OCI-LY7 (cell line): ENCODE measurements around the gene MEGF6. TPM values are rescaled to one million over a fixed set of nuclear protein-coding genes. Genes with fewer than 3 reads are reported as not detected.
"Not testable (repeated sequence)": the region's sequence is repeated elsewhere in the genome, so short reads cannot be mapped to it uniquely, and the experiment has no call there.

ENCODE experiments used
- BruUV-seq: library from RNA; stranded (reverse); fragments of 400-500 nt; replicated peaks from 2 replicates; lab custom pipeline; 2021; lab: Mats Ljungman, UMichigan
- CTCF ChIA-PET: fragments of 300-600 bp; sonication (Branson Sonifier 250); formaldehyde crosslinking; loops from one replicate; lab custom pipeline; 2022; ENCODE audit warnings: antibody characterized with exemption; ENCODE audit not compliant: unreplicated experiment; lab: Charles Lee
- POLR2A ChIA-PET: fragments of 300-600 bp; sonication (Branson Sonifier 250); formaldehyde crosslinking; loops from one replicate; lab custom pipeline; 2022; ENCODE audit warnings: antibody characterized with exemption; lab: Charles Lee
- DNase-seq: peaks from one replicate; pipeline ENCODE4 v3.0.0-alpha.2; 2015; ENCODE audit warnings: low spot score
- H2AFZ ChIP-seq: fragments of 200-600 bp; sonication (generic), shearing (Covaris generic); 2 replicates; pipeline ENCODE4 v1.6.1; 2014; ENCODE audit warnings: mild to moderate bottlenecking, antibody characterized with exemption, low read length, moderate library complexity
- H3K27ac ChIP-seq: fragments of 200-600 bp; sonication (generic); 2 replicates; pipeline ENCODE4 v1.5.1; 2014; ENCODE audit warnings: mixed run types, low read depth, mild to moderate bottlenecking, moderate library complexity, low read length, inconsistent platforms; ENCODE audit not compliant: poor library complexity, severe bottlenecking
- H3K36me3 ChIP-seq: fragments of 200-600 bp; sonication (generic); 2 replicates; pipeline ENCODE4 v1.6.1; 2014; ENCODE audit warnings: mild to moderate bottlenecking, antibody characterized with exemption, low read length, moderate library complexity, mixed read lengths; ENCODE audit not compliant: insufficient read depth
- H3K4me1 ChIP-seq: fragments of 200-600 bp; sonication (generic); 2 replicates; pipeline ENCODE4 v1.5.1; 2014; ENCODE audit warnings: mild to moderate bottlenecking, low read length; ENCODE audit not compliant: insufficient read depth, poor library complexity, severe bottlenecking
- H3K4me2 ChIP-seq: fragments of 200-600 bp; sonication (generic); 2 replicates; pipeline ENCODE4 v1.6.1; 2014; ENCODE audit warnings: mild to moderate bottlenecking, low read length
- H3K4me3 ChIP-seq: fragments of 200-600 bp; sonication (generic); 2 replicates; pipeline ENCODE4 v1.5.1; 2014; ENCODE audit warnings: mild to moderate bottlenecking, low read depth, low read length; ENCODE audit not compliant: poor library complexity, severe bottlenecking
- H3K79me2 ChIP-seq: fragments of 200-600 bp; sonication (generic); 2 replicates; pipeline ENCODE4 v1.6.1; 2016; ENCODE audit warnings: low read depth, mild to moderate bottlenecking, low read length, moderate library complexity, mixed read lengths; ENCODE audit not compliant: insufficient read depth
- H3K9me2 ChIP-seq: fragments of 200-600 bp; sonication (generic); 2 replicates; pipeline ENCODE4 v1.6.1; 2016; ENCODE audit warnings: mild to moderate bottlenecking, low read length, mixed read lengths; ENCODE audit not compliant: insufficient read depth
- H3K9me3 ChIP-seq: fragments of 200-600 bp; sonication (generic); 2 replicates; pipeline ENCODE4 v1.6.1; 2014; ENCODE audit warnings: mild to moderate bottlenecking, mixed run types, low read length, mixed read lengths
- H4K20me1 ChIP-seq: fragments of 200-600 bp; sonication (generic); 2 replicates; pipeline ENCODE4 v1.6.1; 2014; ENCODE audit warnings: mild to moderate bottlenecking, antibody characterized with exemption, low read length, moderate library complexity, mixed read lengths; ENCODE audit not compliant: insufficient read depth
- EZH2phosphoT487 ChIP-seq: fragments of 200-600 bp; sonication (generic); IDR thresholded peaks from 2 replicates; pipeline ENCODE4 v1.6.1; 2018; ENCODE audit warnings: low read depth, borderline replicate concordance, mild to moderate bottlenecking, mixed run types, antibody characterized with exemption, low read length, moderate library complexity, mixed read lengths
- intact Hi-C: fragments of 100-400 bp; cut with micrococcal nuclease; formaldehyde crosslinking; loops from one replicate; pipeline ENCODE4 v1.10.0; 2022; ENCODE audit not compliant: unreplicated experiment
- total RNA-seq, 2 experiments: library from RNA; depleted of rRNA in 1 of 2; stranded (reverse); fragments of >200 nt in 1 of 2; shearing (Covaris generic) in 1 of 2; gene quantifications; 2 replicates each; pipeline ENCODE4 v1.2.3, GENCODE V29; 2014 to 2022
- TF ChIP-seq, protein P1 (sequence below): fragments of 200-600 bp; sonication (generic); conservative IDR thresholded peaks from 2 replicates; pipeline ENCODE4 v1.5.1; 2014; ENCODE audit warnings: mild to moderate bottlenecking, antibody characterized with exemption, low read length, moderate library complexity, mixed read lengths

The MEGF6 gene
- total RNA-seq, 2 experiments from 2014 or later = 0.15 to 0.32 TPM

- peak; percentile 97 for DNase-seq
- Histone ChIP-seq H3K36me3 (peaks cover 21% of the 10 kb centered on the region), H3K79me2 (no peaks in the 10 kb centered on the region), H3K4me3 (peak within 1 kb of the TSS; percentile 88), H3K4me2 (peak within 1 kb of the TSS; percentile 97), H3K9me2 (no peaks in the 10 kb centered on the region), H3K27ac (no peak within 1 kb of the TSS), H4K20me1 (no peaks in the 10 kb centered on the region), H3K9me3 (no peaks in the 10 kb centered on the region), H2AFZ (peak within 1 kb of the TSS; percentile 89), H3K4me1 (peaks cover 16% of the 10 kb centered on the region)
- ChIA-PET CTCF (no interaction called here), POLR2A (no interaction called here)
- TF ChIP-seq, protein P1, sequence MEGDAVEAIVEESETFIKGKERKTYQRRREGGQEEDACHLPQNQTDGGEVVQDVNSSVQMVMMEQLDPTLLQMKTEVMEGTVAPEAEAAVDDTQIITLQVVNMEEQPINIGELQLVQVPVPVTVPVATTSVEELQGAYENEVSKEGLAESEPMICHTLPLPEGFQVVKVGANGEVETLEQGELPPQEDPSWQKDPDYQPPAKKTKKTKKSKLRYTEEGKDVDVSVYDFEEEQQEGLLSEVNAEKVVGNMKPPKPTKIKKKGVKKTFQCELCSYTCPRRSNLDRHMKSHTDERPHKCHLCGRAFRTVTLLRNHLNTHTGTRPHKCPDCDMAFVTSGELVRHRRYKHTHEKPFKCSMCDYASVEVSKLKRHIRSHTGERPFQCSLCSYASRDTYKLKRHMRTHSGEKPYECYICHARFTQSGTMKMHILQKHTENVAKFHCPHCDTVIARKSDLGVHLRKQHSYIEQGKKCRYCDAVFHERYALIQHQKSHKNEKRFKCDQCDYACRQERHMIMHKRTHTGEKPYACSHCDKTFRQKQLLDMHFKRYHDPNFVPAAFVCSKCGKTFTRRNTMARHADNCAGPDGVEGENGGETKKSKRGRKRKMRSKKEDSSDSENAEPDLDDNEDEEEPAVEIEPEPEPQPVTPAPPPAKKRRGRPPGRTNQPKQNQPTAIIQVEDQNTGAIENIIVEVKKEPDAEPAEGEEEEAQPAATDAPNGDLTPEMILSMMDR = no peak
- TF ChIP-seq EZH2phosphoT487 = no peak
- intact Hi-C loops = no loop called here
- BruUV-seq = no TSS peak
Measured at GRCh38 chr1:3624200-3625136, 13.2 kb upstream of the MEGF6 start, which contains the start of gene TPRG1L. Gene TPRG1L, plus strand, starts transcription at chr1:3625015. Its CDS starts 58 bp downstream, at chr1:3625073.

DNA sequence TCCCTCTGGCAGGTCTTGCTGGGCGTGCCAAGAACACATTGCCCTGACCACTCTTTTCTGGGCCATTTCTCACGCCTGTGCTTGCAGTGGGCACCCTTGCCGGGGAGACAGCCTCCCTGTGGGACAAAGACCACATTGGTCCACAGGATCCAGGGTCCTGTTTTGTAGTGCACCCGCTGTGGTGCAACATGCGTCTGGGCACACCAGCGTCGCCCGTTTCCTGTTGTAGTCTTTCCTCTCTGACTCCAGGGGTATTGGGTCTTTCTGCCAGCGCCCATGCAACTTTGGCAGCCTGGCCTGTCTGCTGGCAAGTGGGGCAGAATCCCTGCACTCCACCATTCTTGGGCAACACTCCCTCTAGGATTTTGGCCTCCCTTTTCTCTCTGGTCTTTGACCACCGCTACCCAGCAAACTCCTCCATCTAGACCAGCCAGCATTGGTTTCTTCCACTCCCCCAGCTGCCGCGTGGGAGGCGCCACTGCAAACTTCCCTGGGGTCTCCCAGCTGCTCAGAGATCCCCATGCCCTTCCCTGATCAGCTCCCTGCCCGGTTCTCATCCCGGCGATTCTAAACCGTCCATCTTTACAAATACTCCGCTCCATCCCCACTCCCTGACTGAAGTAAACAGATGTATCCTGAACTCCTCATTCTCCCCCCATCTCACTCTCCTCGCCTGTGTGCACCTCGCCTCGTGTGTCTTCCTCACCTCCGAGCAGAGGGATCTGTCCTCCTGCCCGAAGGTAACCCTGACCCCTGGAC is 12.3 kb upstream of the MEGF6 start:
- Histone ChIP-seq H3K4me2 (peak overlapping the region; percentile 81), H3K4me3 (peak overlapping the region; percentile 88), H2AFZ (peak overlapping the region; percentile 89), H3K9me2 (no peaks in the 10 kb centered on the region), H3K4me1 (peaks cover 19% of the 10 kb centered on the region), H3K79me2 (no peaks in the 10 kb centered on the region), H3K27ac (no peak overlapping the region), H3K9me3 (no peaks in the 10 kb centered on the region), H4K20me1 (no peaks in the 10 kb centered on the region), H3K36me3 (peaks cover 13% of the 10 kb centered on the region)
- TF ChIP-seq, protein P1 = no peak
- no peak for TF ChIP-seq EZH2phosphoT487
- ChIA-PET CTCF (no interaction called here), POLR2A (no interaction called here)
- BruUV-seq = no TSS peak
- intact Hi-C loops = no loop called here
- no peak for DNase-seq

DNA sequence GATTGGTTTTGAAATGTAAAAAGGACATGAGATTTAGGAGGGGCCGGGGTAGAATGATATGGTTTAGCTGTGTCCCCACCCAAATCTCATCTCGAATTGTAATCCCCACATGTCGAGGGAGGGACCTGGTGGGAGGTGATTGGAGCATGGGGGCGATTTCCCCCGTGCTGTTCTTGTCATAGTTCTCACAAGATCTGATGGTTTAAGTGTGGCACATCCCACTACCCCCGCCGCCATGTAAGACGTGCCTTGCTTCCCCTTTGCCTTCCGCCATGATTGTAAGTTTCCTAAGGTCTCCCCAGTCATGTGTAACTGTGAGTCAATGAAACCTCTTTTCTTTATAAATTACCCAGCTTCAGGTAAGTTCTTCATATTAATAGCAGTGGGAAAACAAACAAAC is 10.8 kb upstream of the MEGF6 start:
- intact Hi-C loops, BruUV-seq: not testable (repeated sequence)

More for the DNA sequence above, 10.8 kb upstream of the MEGF6 start:
- H2AFZ ChIP-seq, H3K4me3 ChIP-seq, H3K27ac ChIP-seq, H3K4me2 ChIP-seq, H3K36me3 ChIP-seq, H3K9me3 ChIP-seq, H4K20me1 ChIP-seq, CTCF ChIA-PET, DNase-seq, H3K79me2 ChIP-seq, H3K9me2 ChIP-seq: not testable (repeated sequence)
- H3K4me1 ChIP-seq = peaks cover 19% of the 10 kb centered on the region
- POLR2A ChIA-PET = interaction anchor here (0.7 kb wide), 1 partner anchor 92 kb away, joined by 4 read pairs; no protein-coding TSS in a partner anchor
